Inferior parietal cortex (tissue), 1 donor: ENCODE results near the gene NCR1.
A peak's percentile ranks its signal among the peaks of the same experiment; 100 is the strongest.
"Not testable (repeated sequence)": the region's sequence is repeated elsewhere in the genome, so short reads cannot be mapped to it uniquely, and the experiment has no call there.

Experiments used
- DNase-seq: peaks from one replicate; pipeline ENCODE4 v3.0.0-alpha.2; 2016; ENCODE audit errors: extremely low spot score

Gene NCR1

GRCh38 chr19:54906819-54907218, 871 bp downstream of the NCR1 start:
- no peak for DNase-seq

- not testable (repeated sequence) for DNase-seq
Observed at GRCh38 chr19:54907899-54908298, 2.0 kb downstream of the NCR1 start.

DNA sequence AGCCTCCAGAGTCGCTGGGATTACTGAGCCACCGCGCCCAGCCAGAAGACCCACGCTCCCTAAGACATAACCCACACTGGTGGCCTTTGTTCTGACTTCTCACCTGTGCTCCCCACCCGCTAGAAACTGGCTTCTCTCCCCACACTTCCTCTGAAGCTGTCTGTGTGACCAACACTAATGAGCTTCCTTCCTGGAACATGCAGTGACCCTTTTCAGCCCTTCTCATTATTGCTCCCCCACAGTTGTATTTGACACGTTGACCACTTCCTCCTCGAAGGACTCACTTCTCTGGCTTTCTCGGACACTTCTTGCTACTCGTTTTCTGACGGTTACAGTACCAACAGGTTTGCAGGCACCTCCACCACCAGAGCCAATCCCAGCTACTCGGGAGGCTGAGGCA, 10.9 kb downstream of the NCR1 start:
- peak; percentile 2 for DNase-seq

- no peak for DNase-seq
Observed at GRCh38 chr19:54918499-54918898, 12.6 kb downstream of the NCR1 start.

DNA sequence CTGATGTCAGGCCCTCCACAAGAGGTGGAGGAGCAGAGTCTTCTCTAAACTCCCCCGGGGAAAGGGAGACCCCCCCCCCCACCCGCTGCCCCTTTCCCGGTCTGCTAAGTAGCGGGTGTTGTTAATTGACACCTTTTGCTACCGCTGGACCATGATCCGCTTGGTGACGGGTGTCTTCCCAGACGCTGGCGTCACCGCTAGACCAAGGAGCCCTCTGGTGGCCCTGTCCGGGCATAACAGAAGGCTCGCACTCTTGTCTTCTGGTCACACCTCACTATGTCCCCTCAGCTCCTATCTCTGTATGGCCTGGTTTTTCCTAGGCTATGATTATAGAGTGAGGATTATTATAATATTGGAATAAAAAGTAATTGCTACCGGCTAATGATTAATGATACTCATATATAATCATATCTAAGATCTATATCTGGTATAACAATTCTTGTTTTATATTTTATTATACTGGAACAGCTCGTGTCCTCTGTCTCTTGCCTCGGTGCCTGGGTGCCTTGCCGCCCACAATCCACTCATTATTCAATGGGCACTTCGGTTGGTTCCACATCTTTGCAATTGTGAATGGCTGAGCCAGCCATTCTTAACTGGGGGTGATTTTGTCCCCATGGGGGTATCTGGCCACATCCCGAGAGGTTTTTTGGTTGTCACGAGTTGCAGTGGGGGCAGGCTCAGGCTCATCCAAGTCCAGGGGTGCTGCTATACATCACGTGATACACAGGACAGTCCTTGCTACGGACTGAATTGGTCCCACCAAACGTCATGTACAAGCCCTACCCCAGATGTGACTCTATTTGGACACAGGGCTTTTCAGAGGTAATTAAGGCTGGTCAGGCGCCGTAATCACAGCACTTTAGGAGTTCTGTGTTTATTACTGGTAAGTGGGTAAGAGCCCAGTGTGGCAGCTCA, 14.0 kb downstream of the NCR1 start:
- not testable (repeated sequence) for DNase-seq

GRCh38 chr19:54921082-54921481, 15.1 kb downstream of the NCR1 start:
- no peak for DNase-seq

DNA sequence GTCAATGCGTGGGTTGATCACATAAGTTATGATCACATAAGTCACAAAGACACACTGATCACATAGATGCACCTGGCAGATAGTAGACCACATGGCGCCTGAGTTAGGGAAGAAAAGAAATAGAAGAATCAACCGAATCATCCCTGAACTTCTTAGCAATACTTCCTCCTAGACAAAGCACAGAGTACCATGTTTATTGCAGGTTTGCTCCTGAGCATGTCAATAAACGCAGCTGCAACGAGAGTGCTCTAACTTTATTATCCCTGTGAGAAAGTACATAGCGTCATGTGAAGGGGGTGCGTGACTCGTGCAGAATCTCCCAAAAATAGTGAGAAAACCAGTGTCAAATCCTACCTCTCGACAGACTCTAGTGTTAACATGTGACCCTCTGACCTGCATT, 17.3 kb downstream of the NCR1 start:
- no peak for DNase-seq

GRCh38 chr19:54928299-54928698, 22.4 kb downstream of the NCR1 start:
- no peak for DNase-seq

GRCh38 chr19:54937926-54938325, 32.0 kb downstream of the NCR1 start:
- DNase-seq: no peak

- no peak for DNase-seq
Observed at GRCh38 chr19:54938906-54939305, 33.0 kb downstream of the NCR1 start.

DNA sequence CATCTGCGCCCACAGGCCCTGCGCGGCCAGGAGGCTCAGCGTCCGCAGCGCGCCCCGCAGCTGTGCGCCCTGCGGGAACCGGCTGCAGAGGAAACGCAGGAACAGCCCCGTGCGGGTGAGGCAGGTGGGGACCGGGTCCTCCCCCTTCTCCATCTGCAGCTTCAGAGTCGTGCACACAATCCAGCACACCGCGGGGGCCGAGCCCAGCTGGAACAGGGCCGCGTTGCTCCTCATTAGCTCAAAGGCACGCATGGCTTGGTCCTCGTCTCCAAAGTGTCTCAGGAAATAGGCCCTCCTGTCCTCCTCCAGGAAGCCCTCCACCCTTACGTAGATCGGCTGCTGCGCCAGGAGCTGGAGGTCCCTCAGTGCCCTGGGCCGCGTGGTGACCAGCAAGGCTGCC, 33.6 kb downstream of the NCR1 start:
- not testable (repeated sequence) for DNase-seq

- DNase-seq: peak; percentile 1
Observed at GRCh38 chr19:54943772-54944361, 37.9 kb downstream of the NCR1 start.

DNA sequence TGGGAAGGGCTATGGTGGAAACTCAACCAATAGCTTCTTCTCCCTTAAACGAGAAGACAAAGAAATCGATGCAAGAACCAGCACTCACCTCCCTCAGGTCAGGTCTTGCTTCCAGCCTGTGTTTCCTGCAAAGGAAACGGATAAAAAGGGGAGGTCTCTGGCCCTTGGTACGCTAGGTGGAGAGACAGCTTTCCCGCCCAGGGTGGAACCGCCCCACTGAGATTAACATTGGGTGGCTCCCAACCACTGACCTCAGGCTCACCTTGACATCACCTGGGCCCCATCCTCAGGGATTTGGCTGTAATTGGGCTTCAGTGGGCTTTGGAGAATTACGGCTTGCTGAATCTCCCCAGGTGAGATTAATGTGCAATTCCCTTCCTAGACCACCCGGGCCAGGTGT, 41.4 kb downstream of the NCR1 start, which contains the start of gene NLRP7:
Gene NLRP7, minus strand, starts transcription at position 150 of the 400 bp plus-strand sequence.
- DNase-seq: no peak

- no peak for DNase-seq
Observed at GRCh38 chr19:54949412-54949811, 43.5 kb downstream of the NCR1 start.

- not testable (repeated sequence) for DNase-seq
Observed at GRCh38 chr19:54950580-54950979, 44.6 kb downstream of the NCR1 start.

DNA sequence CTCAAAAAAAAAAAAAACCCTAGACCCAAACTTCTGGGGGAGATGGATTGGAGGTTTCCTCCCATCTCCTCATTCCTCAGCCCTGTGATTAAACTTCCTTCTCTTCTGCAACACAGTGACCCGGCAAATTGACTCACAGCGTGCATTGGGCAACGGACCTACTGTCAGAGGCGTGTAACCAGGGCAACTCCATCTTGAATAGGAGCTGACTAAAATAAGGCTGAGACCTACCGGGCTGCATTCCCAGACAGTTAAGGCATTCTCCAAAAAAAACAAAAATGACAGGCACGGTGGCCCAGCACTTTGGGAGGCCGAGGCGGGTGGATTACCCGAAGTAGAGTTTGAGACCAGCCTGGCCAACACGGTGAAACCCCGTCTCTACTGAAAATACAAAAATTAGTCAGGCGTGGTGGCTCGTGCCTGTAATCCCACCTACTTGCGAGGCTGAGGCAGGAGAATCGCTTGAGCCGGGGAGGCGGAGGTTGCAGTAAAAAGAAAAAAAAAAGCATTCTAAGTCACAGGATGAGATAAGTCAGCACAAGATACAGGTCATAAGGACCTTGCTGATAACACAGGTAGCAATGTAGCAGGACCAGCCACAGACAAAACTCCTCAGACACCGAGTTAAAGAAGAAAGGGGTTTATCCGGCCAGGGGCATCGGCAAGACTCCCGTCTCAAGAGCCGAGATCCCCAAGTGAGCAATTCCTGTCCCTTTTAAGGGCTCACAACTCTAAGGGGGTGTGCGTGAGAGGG, 46.8 kb downstream of the NCR1 start:
- DNase-seq: peak; percentile 13

DNA sequence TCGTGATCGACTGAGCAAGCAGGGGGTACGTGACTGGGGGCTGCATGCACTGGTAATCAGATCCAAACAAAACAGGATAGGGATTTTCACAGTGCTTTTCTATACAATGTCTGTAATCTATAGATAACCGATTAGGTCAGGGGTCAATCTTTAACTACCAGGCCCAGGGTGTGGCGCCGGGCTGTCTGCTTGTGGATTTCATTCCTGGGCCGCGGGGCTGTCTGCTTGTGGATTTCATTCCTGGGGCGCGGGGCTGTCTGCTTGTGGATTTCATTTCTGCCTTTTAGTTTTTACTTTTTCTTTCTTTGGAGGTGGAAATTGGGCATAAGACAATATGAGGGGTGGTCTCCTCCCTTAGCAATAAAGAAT, 47.4 kb downstream of the NCR1 start:
- DNase-seq: not testable (repeated sequence)

DNA sequence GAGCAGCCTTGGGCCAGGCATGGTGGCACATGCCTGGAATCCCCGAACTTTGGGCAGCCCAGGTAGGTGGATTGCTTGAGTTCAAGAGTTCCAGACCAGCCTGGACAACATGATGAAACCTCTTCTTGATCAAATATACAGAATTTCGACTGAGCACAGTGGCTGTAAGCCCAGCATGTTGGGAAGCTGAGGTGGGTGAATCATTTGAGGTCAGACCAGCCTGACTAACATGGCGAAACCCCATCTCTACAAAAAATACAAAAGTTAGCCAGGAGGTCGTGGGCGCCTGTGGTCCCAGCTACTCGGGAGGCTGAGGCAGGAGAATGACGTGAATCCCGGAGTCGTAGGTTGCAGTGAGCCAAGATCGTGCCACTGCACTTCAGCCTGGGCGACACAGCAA, 49.4 kb downstream of the NCR1 start:
- DNase-seq: no peak

DNA sequence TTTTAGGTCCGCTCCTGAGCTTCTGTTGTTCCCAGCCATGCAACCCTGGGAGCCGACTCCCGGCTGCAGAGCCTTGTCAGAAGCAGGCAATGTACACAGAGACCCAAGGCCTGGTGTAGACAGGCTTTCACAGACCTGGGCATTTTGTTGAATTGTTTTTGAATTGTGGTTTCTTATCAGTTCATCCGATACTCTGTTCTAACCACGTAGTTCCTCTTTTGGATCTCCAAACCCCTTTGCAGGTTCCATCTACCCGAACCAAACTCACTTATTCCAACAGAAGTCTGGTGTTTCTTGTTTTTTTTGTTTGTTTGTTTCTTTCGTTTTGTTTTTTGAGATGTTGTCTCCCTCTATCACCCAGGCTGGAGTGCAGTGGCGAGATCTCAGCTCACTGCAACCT, 53.9 kb downstream of the NCR1 start:
- DNase-seq: peak; percentile 10
